ENCODE data around the gene GOLGA6L7.
"Not testable (repeated sequence)": the region's sequence is repeated elsewhere in the genome, so short reads cannot be mapped to it uniquely, and the experiment has no call there.

DNA sequence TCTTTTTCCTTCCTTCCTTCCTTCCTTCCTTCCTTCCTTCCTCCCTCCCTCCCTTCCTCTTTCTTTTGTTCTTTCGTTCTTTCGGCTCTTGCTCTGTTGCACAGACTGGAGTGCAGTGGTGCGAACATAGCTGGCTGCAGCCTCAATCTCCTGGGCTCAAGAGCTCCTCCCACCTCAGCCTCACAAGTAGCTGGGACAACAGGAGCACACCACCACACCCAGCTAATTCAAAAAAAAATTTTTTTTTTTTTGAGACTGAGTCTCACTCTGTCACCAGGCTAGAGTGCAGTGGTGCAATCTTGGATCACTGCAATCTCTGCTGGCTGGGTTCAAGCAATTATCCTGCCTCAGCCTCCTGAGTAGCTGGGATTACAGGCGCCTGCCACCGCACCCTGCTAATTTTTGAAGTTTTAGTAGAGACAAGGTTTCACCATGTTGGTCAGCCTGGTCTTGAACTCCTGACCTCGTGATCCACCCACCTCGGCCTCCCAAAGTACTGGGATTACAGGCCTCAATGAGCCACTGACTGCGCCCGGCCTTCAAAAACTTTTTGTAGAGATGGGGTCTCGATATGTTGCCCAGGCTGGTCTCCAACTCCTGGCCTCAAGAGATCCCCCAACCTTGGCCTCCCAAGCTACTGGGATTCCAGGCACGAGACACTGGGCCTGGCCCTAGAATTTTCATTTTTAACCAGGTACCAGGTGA, 13.3 kb upstream of the GOLGA6L7 start:
- TF ChIP-seq, protein P1, sequence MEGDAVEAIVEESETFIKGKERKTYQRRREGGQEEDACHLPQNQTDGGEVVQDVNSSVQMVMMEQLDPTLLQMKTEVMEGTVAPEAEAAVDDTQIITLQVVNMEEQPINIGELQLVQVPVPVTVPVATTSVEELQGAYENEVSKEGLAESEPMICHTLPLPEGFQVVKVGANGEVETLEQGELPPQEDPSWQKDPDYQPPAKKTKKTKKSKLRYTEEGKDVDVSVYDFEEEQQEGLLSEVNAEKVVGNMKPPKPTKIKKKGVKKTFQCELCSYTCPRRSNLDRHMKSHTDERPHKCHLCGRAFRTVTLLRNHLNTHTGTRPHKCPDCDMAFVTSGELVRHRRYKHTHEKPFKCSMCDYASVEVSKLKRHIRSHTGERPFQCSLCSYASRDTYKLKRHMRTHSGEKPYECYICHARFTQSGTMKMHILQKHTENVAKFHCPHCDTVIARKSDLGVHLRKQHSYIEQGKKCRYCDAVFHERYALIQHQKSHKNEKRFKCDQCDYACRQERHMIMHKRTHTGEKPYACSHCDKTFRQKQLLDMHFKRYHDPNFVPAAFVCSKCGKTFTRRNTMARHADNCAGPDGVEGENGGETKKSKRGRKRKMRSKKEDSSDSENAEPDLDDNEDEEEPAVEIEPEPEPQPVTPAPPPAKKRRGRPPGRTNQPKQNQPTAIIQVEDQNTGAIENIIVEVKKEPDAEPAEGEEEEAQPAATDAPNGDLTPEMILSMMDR (IDR thresholded peaks at IDR 0.05; ENCODE audit: low read length), result not testable (repeated sequence)
- TF ChIP-seq EZH2 (optimal IDR thresholded peaks at IDR 0.05; ENCODE audit: low read depth, low read length); EZH2phosphoT487 (IDR thresholded peaks at IDR 0.05; ENCODE audit: low read length): not testable (repeated sequence)

Measured in MM.1S (cell line).